Measurements from ENCODE around the gene RRBP1. TPM values are rescaled to one million over a fixed set of nuclear protein-coding genes. Genes with fewer than 3 reads are reported as not detected.

RRBP1 gene
- total RNA-seq, 2 donors from 2014 or later, result 191 to 212 TPM

DNA sequence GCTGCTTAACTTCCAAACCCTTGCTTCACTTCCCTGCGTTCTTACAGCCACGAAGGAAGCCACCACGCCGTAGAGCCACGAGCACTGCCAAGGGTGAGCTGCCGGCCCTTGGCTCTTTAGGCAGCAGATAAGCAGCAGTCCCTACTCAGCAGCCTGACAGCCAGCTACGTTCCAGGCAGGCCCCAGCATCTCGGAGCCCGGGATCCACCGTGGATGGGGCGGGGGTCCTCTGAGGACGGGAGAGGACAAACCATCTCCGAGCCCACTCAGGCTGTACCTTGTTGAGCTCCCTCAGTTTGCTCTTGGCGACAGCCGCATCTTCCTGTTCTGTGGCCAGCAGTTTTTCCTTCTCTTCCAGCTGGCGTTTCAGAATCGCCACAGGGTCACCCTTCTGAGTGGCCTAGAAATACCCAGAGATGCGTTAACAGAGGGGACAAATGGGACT is 40.5 kb downstream of the RRBP1 start:
- H3K4me3 Mint-ChIP-seq, result no peak overlapping the region
- H3K27ac ChIP-seq (ENCODE audit: low read depth, low read length), result no peak overlapping the region
- no peaks in the 10 kb centered on the region for H3K27me3 Mint-ChIP-seq (ENCODE audit: insufficient read depth)
- peak overlapping the region; percentile 30 for H3K27ac Mint-ChIP-seq
- peaks cover 5% of the 10 kb centered on the region for H3K4me1 Mint-ChIP-seq
- no peaks in the 10 kb centered on the region for H3K27me3 ChIP-seq (ENCODE audit: control insufficient read depth, insufficient read depth, low read length, poor library complexity, severe bottlenecking)
- H3K9ac ChIP-seq (ENCODE audit: extremely low read depth, low read length, poor library complexity, severe bottlenecking), result no peak overlapping the region
- peaks cover 73% of the 10 kb centered on the region for H3K36me3 ChIP-seq (ENCODE audit: control insufficient read depth, insufficient read depth, low read length)
- DNase-seq, result no peak
- H3K9me3 ChIP-seq (ENCODE audit: control insufficient read depth, low read length), result no peaks in the 10 kb centered on the region
- no peaks in the 10 kb centered on the region for H3K9me3 Mint-ChIP-seq
- peaks cover 34% of the 10 kb centered on the region for H3K36me3 Mint-ChIP-seq (ENCODE audit: low read depth)
- WGBS, 2 experiments (ENCODE audit: insufficient coverage in 1 of 2, insufficient read length in 1 of 2), result 95 to 96% methylated on average over 11 to 18 of the region's 18 CpGs
- no peak overlapping the region for H3K4me3 ChIP-seq (ENCODE audit: low read length)
- H3K4me1 ChIP-seq (ENCODE audit: control insufficient read depth, insufficient read depth, low read length), result peaks cover 6% of the 10 kb centered on the region
- TF ChIP-seq, protein P1, sequence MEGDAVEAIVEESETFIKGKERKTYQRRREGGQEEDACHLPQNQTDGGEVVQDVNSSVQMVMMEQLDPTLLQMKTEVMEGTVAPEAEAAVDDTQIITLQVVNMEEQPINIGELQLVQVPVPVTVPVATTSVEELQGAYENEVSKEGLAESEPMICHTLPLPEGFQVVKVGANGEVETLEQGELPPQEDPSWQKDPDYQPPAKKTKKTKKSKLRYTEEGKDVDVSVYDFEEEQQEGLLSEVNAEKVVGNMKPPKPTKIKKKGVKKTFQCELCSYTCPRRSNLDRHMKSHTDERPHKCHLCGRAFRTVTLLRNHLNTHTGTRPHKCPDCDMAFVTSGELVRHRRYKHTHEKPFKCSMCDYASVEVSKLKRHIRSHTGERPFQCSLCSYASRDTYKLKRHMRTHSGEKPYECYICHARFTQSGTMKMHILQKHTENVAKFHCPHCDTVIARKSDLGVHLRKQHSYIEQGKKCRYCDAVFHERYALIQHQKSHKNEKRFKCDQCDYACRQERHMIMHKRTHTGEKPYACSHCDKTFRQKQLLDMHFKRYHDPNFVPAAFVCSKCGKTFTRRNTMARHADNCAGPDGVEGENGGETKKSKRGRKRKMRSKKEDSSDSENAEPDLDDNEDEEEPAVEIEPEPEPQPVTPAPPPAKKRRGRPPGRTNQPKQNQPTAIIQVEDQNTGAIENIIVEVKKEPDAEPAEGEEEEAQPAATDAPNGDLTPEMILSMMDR (conservative IDR thresholded peaks at IDR 0.05), result no peak

DNA sequence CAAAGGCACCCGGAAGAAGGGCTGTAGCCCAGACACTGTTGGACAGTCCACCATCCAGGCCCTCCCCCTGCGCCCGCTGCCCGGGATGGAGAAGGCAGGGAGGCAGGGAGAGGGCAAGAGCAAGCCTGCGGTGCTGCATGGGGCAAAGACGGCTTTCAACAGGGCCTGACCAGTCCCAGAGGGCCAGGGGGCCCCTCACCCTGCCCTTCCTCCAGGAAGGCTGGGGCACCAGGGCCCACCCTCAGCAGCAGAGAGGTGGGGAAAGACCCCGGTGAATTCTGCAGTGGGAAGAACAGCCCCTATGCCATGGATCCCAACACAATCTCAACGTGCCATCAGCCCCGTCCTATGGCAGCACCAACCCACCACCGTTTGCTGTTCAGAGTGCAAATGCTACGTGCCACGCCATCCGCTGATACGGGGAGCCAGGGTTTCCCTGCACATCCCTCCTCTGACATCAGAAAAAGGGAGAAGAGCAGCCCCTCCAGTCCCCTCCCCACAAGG is 41.1 kb downstream of the RRBP1 start:
- Mint-ChIP-seq H3K9me3 (no peaks in the 10 kb centered on the region), H3K27ac (peak overlapping the region; percentile 30), H3K4me1 (no peaks in the 10 kb centered on the region), H3K27me3 (ENCODE audit: insufficient read depth) (no peaks in the 10 kb centered on the region), H3K4me3 (no peak overlapping the region), H3K36me3 (ENCODE audit: low read depth) (peaks cover 38% of the 10 kb centered on the region)
- Histone ChIP-seq H3K27me3 (ENCODE audit: control insufficient read depth, insufficient read depth, low read length, poor library complexity, severe bottlenecking) (no peaks in the 10 kb centered on the region), H3K27ac (ENCODE audit: low read depth, low read length) (no peak overlapping the region), H3K36me3 (ENCODE audit: control insufficient read depth, insufficient read depth, low read length) (peaks cover 77% of the 10 kb centered on the region), H3K9ac (ENCODE audit: extremely low read depth, low read length, poor library complexity, severe bottlenecking) (no peak overlapping the region), H3K4me1 (ENCODE audit: control insufficient read depth, insufficient read depth, low read length) (peaks cover under 1% of the 10 kb centered on the region), H3K9me3 (ENCODE audit: control insufficient read depth, low read length) (no peaks in the 10 kb centered on the region), H3K4me3 (ENCODE audit: low read length) (no peak overlapping the region)
- 94 to 96% methylated on average over 9 to 14 of the region's 14 CpGs for WGBS, 2 experiments (ENCODE audit: insufficient coverage in 1 of 2, insufficient read length in 1 of 2)
- DNase-seq, result no peak
- TF ChIP-seq, protein P1 (conservative IDR thresholded peaks at IDR 0.05), result no peak

DNA sequence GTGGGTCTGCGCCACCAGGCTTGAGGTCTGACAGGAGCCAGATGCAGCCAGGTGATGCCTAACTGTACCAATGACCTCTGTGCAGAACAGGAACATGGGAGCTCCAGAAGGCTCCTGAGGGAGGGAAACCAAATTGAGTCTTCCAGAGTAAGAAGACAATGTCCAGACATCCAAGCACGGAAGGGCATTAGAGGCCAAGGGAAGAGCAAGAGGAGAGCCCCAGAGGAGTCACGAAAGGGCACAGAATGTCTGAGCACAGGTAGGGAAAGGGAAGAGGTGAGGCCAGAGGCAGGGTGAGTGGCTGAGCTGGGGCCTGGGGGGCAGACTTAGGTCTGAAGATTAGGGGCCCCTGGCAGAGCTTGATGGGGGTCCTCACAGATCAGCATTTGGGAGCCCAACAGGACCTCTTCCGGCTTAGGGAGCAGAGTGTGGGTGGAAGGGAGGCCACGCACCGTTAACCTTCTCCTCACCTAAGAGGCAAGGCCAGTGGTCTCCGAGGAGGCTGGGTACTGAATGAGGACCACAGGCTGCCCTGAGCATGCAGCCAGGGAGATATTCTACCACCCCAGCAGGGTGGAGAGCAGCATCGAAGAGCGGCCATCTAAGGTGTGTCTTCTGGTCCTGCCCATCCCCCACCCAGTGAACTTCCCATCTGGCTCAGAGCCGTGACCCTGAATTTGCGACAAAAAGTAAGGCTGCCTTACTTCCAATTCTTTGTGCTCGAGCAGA is 41.7 kb downstream of the RRBP1 start:
- H3K27ac ChIP-seq (ENCODE audit: low read depth, low read length), result no peak overlapping the region
- TF ChIP-seq, protein P1 (conservative IDR thresholded peaks at IDR 0.05), result no peak
- no peak overlapping the region for H3K9ac ChIP-seq (ENCODE audit: extremely low read depth, low read length, poor library complexity, severe bottlenecking)
- no peaks in the 10 kb centered on the region for H3K9me3 Mint-ChIP-seq
- no peaks in the 10 kb centered on the region for H3K27me3 ChIP-seq (ENCODE audit: control insufficient read depth, insufficient read depth, low read length, poor library complexity, severe bottlenecking)
- no peaks in the 10 kb centered on the region for H3K4me1 Mint-ChIP-seq
- peaks cover 77% of the 10 kb centered on the region for H3K36me3 ChIP-seq (ENCODE audit: control insufficient read depth, insufficient read depth, low read length)
- no peak overlapping the region for H3K27ac Mint-ChIP-seq
- no peaks in the 10 kb centered on the region for H3K27me3 Mint-ChIP-seq (ENCODE audit: insufficient read depth)
- peaks cover 43% of the 10 kb centered on the region for H3K36me3 Mint-ChIP-seq (ENCODE audit: low read depth)
- no peak overlapping the region for H3K4me3 Mint-ChIP-seq
- DNase-seq, result no peak
- H3K4me3 ChIP-seq (ENCODE audit: low read length), result no peak overlapping the region
- H3K9me3 ChIP-seq (ENCODE audit: control insufficient read depth, low read length), result no peaks in the 10 kb centered on the region
- 96% methylated on average over 11 to 12 of the region's 12 CpGs for WGBS, 2 experiments (ENCODE audit: insufficient coverage in 1 of 2, insufficient read length in 1 of 2)
- no peaks in the 10 kb centered on the region for H3K4me1 ChIP-seq (ENCODE audit: control insufficient read depth, insufficient read depth, low read length)

Data from endodermal cell (in vitro differentiated cells).